Mesangial cell (primary cell): ENCODE results near the gene TAS2R40. TPM values are rescaled to one million over a fixed set of nuclear protein-coding genes. Genes with fewer than 3 reads are reported as not detected.

ENCODE experiments used
- total RNA-seq: library from RNA; depleted of rRNA; stranded (reverse); fragments of >200 nt; gene quantifications from 2 replicates; pipeline ENCODE4 v1.2.3, GENCODE V29; 2015

The TAS2R40 gene
- total RNA-seq = not detected in 2 replicates

GRCh38 chr7:143221737-143222136 lies at the start of gene TAS2R40:
TSS of gene TAS2R40 (plus strand) at chr7:143222037. CDS start at chr7:143222079, 42 bp downstream.

GRCh38 chr7:143183024-143183423 lies 38.8 kb upstream of the TAS2R40 start, which contains the start of gene TAS2R39:
TSS of gene TAS2R39 (plus strand) at chr7:143183419. CDS start at chr7:143183419, 0 bp downstream.

GRCh38 chr7:143263266-143264195 lies 41.7 kb downstream of the TAS2R40 start, which contains the start of gene GSTK1:
TSS of gene GSTK1 (plus strand) at chr7:143263441. CDS start at chr7:143263514, 73 bp downstream.

Other genes starting within 250 kb of the TAS2R40 start
- gene OR9A2, start 194.9 kb upstream of the TAS2R40 start, total RNA-seq = not detected in 2 replicates
- gene OR6V1, start 169.7 kb upstream of the TAS2R40 start, total RNA-seq = not detected in 2 replicates
- gene PIP, start 90.0 kb upstream of the TAS2R40 start, total RNA-seq = not detected in 2 replicates
- not detected in 2 replicates for gene TAS2R39, start 38.6 kb upstream of the TAS2R40 start, total RNA-seq
- gene GSTK1, start 41.4 kb downstream of the TAS2R40 start, total RNA-seq = 125 and 234 TPM in 2 replicates
- 5.5 and 30.2 TPM in 2 replicates for gene TMEM139, start 62.9 kb downstream of the TAS2R40 start, total RNA-seq
- gene CASP2, start 66.3 kb downstream of the TAS2R40 start, total RNA-seq = 16.2 and 17.8 TPM in 2 replicates
- gene CLCN1, start 94.1 kb downstream of the TAS2R40 start, total RNA-seq = not detected in 2 replicates
- gene FAM131B, start 140.7 kb downstream of the TAS2R40 start, total RNA-seq = 0.33 and 2.2 TPM in 2 replicates
- 284 and 314 TPM in 2 replicates for gene ZYX, start 159.3 kb downstream of the TAS2R40 start, total RNA-seq
- 0.33 and 1.6 TPM in 2 replicates for gene EPHA1, start 186.8 kb downstream of the TAS2R40 start, total RNA-seq
- not detected in 2 replicates for gene TAS2R60, start 221.4 kb downstream of the TAS2R40 start, total RNA-seq